Heart left ventricle (tissue), 16 donors: ENCODE results near the gene VSIG10L. TPM values are rescaled to one million over a fixed set of nuclear protein-coding genes. Genes with fewer than 3 reads are reported as not detected.

Source experiments
- ATAC-seq, 4 donors: fragments of 200-7000 bp; cut with Tn5 transposase; one replicate each; pipeline ENCODE4 v1.9.1; 2020 to 2022; ENCODE audit warnings: moderate library complexity in 4 of 4, mild to moderate bottlenecking in 3 of 4, moderate number of reproducible peaks in 1 of 4
- DNase-seq, 5 donors: peaks; one replicate each; pipeline ENCODE4 v3.0.0-alpha.2; 2020
- H3K27ac ChIP-seq, 12 donors: fragments of 200-600 bp; sonication (generic) in 4 of 12; one replicate each; pipeline versions ENCODE4 v1.5.0 to v1.8.0; 2016 to 2022; ENCODE audit warnings: mild to moderate bottlenecking in 2 of 12
- H3K27me3 ChIP-seq, 9 donors: fragments of 200-600 bp; sonication (generic) in 2 of 9; one replicate each; pipeline versions ENCODE4 v1.5.1 to v1.8.0; 2016 to 2022; ENCODE audit warnings: mild to moderate bottlenecking in 3 of 9
- H3K36me3 ChIP-seq, 9 donors: fragments of 200-600 bp; sonication (generic) in 2 of 9; one replicate each; pipeline versions ENCODE4 v1.5.0 to v1.8.0; 2018 to 2022; ENCODE audit warnings: mild to moderate bottlenecking in 2 of 9
- H3K4me1 ChIP-seq, 12 donors: fragments of 200-600 bp; sonication (generic) in 4 of 12; one replicate each; pipeline versions ENCODE4 v1.5.0 to v1.8.0; 2016 to 2022; ENCODE audit warnings: mild to moderate bottlenecking in 3 of 12
- H3K4me3 ChIP-seq, 12 donors: fragments of 200-600 bp; sonication (generic) in 4 of 12; one replicate each; pipeline versions ENCODE4 v1.5.0 to v1.8.0; 2017 to 2022; ENCODE audit warnings: mild to moderate bottlenecking in 9 of 12, moderate library complexity in 4 of 12
- H3K9me3 ChIP-seq, 12 donors: fragments of 200-600 bp; sonication (generic) in 4 of 12; one replicate each; pipeline versions ENCODE4 v1.5.0 to v1.8.0; 2016 to 2022; ENCODE audit warnings: mild to moderate bottlenecking in 1 of 12
- CTCF ChIP-seq, 12 donors: fragments of 200-600 bp; sonication (generic) in 4 of 12; IDR thresholded peaks; one replicate each; pipeline versions ENCODE4 v1.5.0 to v1.8.0; 2018 to 2022; ENCODE audit warnings: antibody characterized with exemption in 12 of 12, mild to moderate bottlenecking in 5 of 12
- POLR2A ChIP-seq, 2 donors: fragments of 450-650 bp; IDR thresholded peaks; one replicate each; pipeline ENCODE4 v1.6.1; 2017; ENCODE audit warnings: antibody characterized with exemption in 2 of 2, mild to moderate bottlenecking in 2 of 2, moderate library complexity in 2 of 2
- WGBS, 4 donors: extraction: QIAGEN DNeasy Blood & Tissue Kit in 2 of 4; methylation state at CpG; one replicate each; pipeline versions ENCODE4 v1.1.5 to v1.1.7; 2013 to 2018; 5-methylcytosine and 5-hydroxymethylcytosine counted together
- intact Hi-C, 10 donors: fragments of 100-400 bp; cut with DNase I; formaldehyde crosslinking; loops; one replicate each; pipeline versions ENCODE4 v1.11.1 to v1.14.2; 2022
- polyA plus RNA-seq, 2 donors: library from polyadenylated mRNA; stranded (reverse); fragments of 200-250 nt; gene quantifications; one replicate each; pipeline ENCODE4 v1.2.3, GENCODE V29; 2013
- total RNA-seq, 9 donors: library from RNA; depleted of rRNA in 2 of 9; stranded (reverse); fragments of >200 nt in 2 of 9; fragmentation: NEBNext Ultra II Directional in 3 of 9; extraction: Animal tissue kit (Norgen Biotek cat#: 25700) in 3 of 9; gene quantifications; one replicate each; pipeline versions ENCODE4 v1.1.0 to v1.2.4, GENCODE V29; 2016 to 2023
- donor health status: ischemic (EF 13 %, LVEDD 7.1; RV severe dilation, severe dysfunction).
- donor health status: healthy with polysubstance abuse.
- donor health status: DM: no; HTN: yes; CAD: no.
- donor health status: DM: no; HTN: no; CAD: no.
- donor health status: ischemic (EF 25% LVEDD 6.9; RV normal size, moderate dysfunction).
- donor health status: ischemic (EF 25% LVEDD 5.7; RV mildly dilated, moderate dysfunction).
- donor health status: healthy.
- donor health status: DM: yes; HTN: yes; CAD: no.
- donor health status: ischemic (EF 35%, LVEDD 5.7; RV mildly dilated, moderate dysfunction).
- donor health status: nonischemic (EF 11% LVEDD 7.7; RV severe dilation, severe dysfunction).
- donor health status: DM: yes; HTN: yes; CAD: no.
- donor health status: PGD.
- donor health status: ischemic (EF 29% LVEDD 5.4; RV normal size, mild dysfunction).
- donor health status: nonischemic (EF 23%, LVEDD 6.1; RV moderate dilation, normal function).

VSIG10L gene
- total and polyA plus RNA-seq, 11 donors, result 0.40 to 1.7 (median 0.75) TPM

DNA sequence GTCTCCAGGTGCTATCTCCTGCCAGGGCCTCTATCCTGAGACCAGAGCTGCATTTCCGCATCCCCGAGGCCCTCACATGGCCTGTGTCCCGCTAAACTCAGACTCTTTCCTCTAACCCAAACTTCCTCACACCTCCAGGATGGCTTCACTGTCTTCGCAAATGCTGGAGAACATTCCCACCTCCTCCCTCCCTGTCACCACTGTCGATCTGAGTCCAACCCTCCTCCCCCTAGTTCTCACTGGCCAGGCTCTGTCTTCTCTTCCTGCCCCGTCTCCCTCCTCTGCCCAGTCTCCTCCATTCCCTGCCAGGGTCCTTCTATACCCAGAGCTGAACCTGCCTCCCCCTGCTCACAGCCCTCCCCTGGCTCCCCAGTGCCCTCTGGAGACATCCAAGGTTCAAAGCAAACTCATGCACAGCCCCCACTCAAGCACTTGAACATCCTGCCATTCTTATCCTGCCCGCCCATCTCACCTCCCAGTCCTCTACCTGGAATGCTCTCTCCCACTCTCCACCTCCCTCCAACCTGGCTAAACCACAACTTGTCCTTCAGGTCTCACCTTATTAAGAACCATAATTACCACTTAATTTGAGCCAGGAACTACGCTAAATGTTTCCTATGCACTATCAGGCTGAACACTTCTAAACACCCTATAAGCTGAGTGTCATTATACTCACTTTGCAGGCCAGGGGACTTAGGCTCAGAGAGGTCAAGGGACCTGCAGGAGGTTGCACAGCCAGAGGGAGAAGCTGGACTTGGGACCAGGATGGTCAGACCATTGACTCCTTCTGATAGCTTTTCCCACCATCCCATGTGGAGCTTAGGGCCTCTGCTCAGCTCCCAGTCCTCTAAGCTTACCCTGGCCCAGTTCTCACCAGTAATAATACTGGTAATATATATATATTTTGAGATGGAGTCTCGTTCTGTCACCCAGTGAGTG lies 961 bp upstream of the VSIG10L start:
- Histone ChIP-seq H3K36me3 (peaks cover 0 to 36% (median 28%) of the 10 kb centered on the region in 9 donors), H3K27me3 (no peaks in the 10 kb centered on the region), H3K4me1 (peaks cover 0 to 22% (median 12%) of the 10 kb centered on the region in 12 donors), H3K4me3 (no peak overlapping the region), H3K9me3 (no peaks in the 10 kb centered on the region), H3K27ac (no peak overlapping the region)
- no peak for ATAC-seq
- TF ChIP-seq POLR2A (IDR thresholded peaks at IDR 0.05), result no peak
- no peak for TF ChIP-seq CTCF (IDR thresholded peaks at IDR 0.05)
- DNase-seq, result no peak
- 45 to 47% (median 46%) methylated on average over 9 of the region's 9 CpGs for WGBS, 4 donors
- intact Hi-C loops, result loop anchor here in 2 of 10 donors (10.0 kb wide), 1 partner anchor 52 kb away; the partner anchor contains the start of gene C19orf84 (in 2 of the 2)

DNA sequence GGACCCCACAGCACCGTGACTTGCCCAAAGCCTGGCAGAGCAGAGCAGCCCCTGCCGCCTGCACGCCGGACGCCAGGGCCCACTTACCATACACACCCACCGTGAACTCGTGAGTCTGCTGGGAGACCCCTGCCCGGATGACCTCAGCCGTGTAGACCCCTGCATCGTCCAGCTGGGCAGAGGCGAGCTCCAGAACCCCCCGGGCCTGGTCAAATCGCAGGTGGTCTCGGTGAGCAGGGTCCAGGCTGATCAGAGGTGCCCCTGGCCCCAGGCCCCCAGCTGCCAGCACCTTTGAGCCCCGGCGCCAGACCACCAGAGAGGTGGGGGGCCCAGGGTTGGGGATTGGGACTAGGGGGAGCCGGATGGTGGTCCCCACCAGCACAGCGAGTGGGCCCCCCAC lies 873 bp downstream of the VSIG10L start:
- TF ChIP-seq CTCF (IDR thresholded peaks at IDR 0.05), result no peak
- no peak for TF ChIP-seq POLR2A (IDR thresholded peaks at IDR 0.05)
- H3K36me3 ChIP-seq, result peaks cover 0 to 17% (median 11%) of the 10 kb centered on the region in 9 donors
- peak overlapping the region in 2 of 12 donors; percentile 71 to 88 for H3K27ac ChIP-seq
- intact Hi-C loops, result loop anchor here in 4 of 10 donors (2.0 to 10.0 kb wide), 2 partner anchors 24 to 54 kb away; partner anchors contain the start of gene C19orf84 (in 2 of the 4)
- 93 to 95% (median 94%) methylated on average over 11 to 18 of the region's 18 CpGs for WGBS, 4 donors
- H3K27me3 ChIP-seq, result no peaks in the 10 kb centered on the region
- peaks cover 0 to 22% (median 12%) of the 10 kb centered on the region in 12 donors for H3K4me1 ChIP-seq
- no peak for ATAC-seq
- no peak overlapping the region for H3K4me3 ChIP-seq
- no peaks in the 10 kb centered on the region for H3K9me3 ChIP-seq
- no peak for DNase-seq

- H3K36me3 ChIP-seq, result peaks cover 0 to 11% (median 5%) of the 10 kb centered on the region in 9 donors
- ATAC-seq (peak; percentile 95 to 98 (median 96)), DNase-seq (peak; percentile 97 to 99 (median 98))
- no peaks in the 10 kb centered on the region for H3K27me3 ChIP-seq
- peaks cover 0 to 22% (median 12%) of the 10 kb centered on the region in 12 donors for H3K4me1 ChIP-seq
- H3K4me3 ChIP-seq, result peak overlapping the region; percentile 7 to 75 (median 62)
- H3K27ac ChIP-seq, result peak overlapping the region in 11 of 12 donors; percentile 24 to 88 (median 62)
- intact Hi-C loops, result loop anchor here in 8 of 10 donors (1.0 to 10.0 kb wide), 11 partner anchors 25 to 317 kb away; partner anchors contain the start of genes C19orf84 (in 4 of the 8), ETFB (in 2 of the 8) and CLDND2 (in 1 of the 8)
- TF ChIP-seq POLR2A (IDR thresholded peaks at IDR 0.05) (peak in 1 of 2 donors; percentile 44), CTCF (IDR thresholded peaks at IDR 0.05) (peak in 6 of 12 donors; percentile 28 to 47 (median 36))
- H3K9me3 ChIP-seq, result no peaks in the 10 kb centered on the region
- WGBS, 4 donors, result 1 to 3% (median 2%) methylated on average over 40 to 107 of the region's 107 CpGs
Observed at GRCh38 chr19:51339687-51340656, 2.0 kb downstream of the VSIG10L start.
